Testis (tissue), 3 donors: Measurements from ENCODE around the gene PRUNE2. TPM values are rescaled to one million over a fixed set of nuclear protein-coding genes. Genes with fewer than 3 reads are reported as not detected.

Source experiments
- DNase-seq: peaks from one replicate; pipeline ENCODE4 v3.0.0-alpha.2; 2019
- H3K27ac ChIP-seq, 2 donors: fragments of 200-600 bp; sonication (generic); one replicate each; pipeline ENCODE4 v1.5.1; 2019
- H3K27me3 ChIP-seq: fragments of 200-600 bp; sonication (generic); one replicate; pipeline ENCODE4 v1.5.1; 2019
- H3K36me3 ChIP-seq: fragments of 200-600 bp; sonication (generic); one replicate; pipeline ENCODE4 v1.5.1; 2017; ENCODE audit warnings: low read depth; ENCODE audit errors: missing control alignments
- H3K4me1 ChIP-seq: fragments of 200-600 bp; sonication (generic); one replicate; pipeline ENCODE4 v1.5.1; 2019
- H3K4me3 ChIP-seq, 2 donors: fragments of 200-600 bp; sonication (generic); one replicate each; pipeline ENCODE4 v1.5.1; 2017 to 2019
- H3K9me3 ChIP-seq: fragments of 200-600 bp; sonication (generic); one replicate; pipeline ENCODE4 v1.5.1; 2017
- POLR2A ChIP-seq: fragments of 450-650 bp; IDR thresholded peaks from one replicate; pipeline ENCODE4 v1.6.1; 2017; ENCODE audit warnings: antibody characterized with exemption, mild to moderate bottlenecking, moderate library complexity
- WGBS, 2 donors: methylation state at CpG; one replicate each; pipeline ENCODE4 v1.1.5; 2018; 5-methylcytosine and 5-hydroxymethylcytosine counted together
- intact Hi-C: fragments of 100-400 bp; cut with DNase I; formaldehyde crosslinking; loops from one replicate; pipeline ENCODE4 v1.15.1; 2023; ENCODE audit warnings: low total_unique reads
- polyA plus RNA-seq: library from polyadenylated mRNA; stranded (reverse); fragments of 350-450 nt; fragmentation: Illumina TruSeq; extraction: RNeasy Lipid Tissue Mini Kit (QIAGEN cat#74804); gene quantifications from one replicate; pipeline ENCODE4 v1.2.3, GENCODE V29; 2014; ENCODE audit warnings: low read depth, low replicate concordance; ENCODE audit not compliant: insufficient read depth
- total RNA-seq, 2 donors: library from RNA; depleted of rRNA; stranded (reverse); fragments of >200 nt; gene quantifications; one replicate each; pipeline ENCODE4 v1.2.3, GENCODE V29; 2016
- TF ChIP-seq, protein P1 (sequence below), 3 experiments: fragments of 450-650 bp in 2 of 3; fragments of 200-600 bp in 1 of 3; sonication (generic) in 1 of 3; IDR thresholded peaks; one replicate each; pipeline ENCODE4 v1.5.1; 2016 to 2019; ENCODE audit warnings: antibody characterized with exemption in 3 of 3, mild to moderate bottlenecking in 2 of 3, moderate library complexity in 1 of 3

PRUNE2 gene
- total and polyA plus RNA-seq, 3 donors from 2014 or later: 15.8 to 19.3 (median 17.2) TPM

DNA sequence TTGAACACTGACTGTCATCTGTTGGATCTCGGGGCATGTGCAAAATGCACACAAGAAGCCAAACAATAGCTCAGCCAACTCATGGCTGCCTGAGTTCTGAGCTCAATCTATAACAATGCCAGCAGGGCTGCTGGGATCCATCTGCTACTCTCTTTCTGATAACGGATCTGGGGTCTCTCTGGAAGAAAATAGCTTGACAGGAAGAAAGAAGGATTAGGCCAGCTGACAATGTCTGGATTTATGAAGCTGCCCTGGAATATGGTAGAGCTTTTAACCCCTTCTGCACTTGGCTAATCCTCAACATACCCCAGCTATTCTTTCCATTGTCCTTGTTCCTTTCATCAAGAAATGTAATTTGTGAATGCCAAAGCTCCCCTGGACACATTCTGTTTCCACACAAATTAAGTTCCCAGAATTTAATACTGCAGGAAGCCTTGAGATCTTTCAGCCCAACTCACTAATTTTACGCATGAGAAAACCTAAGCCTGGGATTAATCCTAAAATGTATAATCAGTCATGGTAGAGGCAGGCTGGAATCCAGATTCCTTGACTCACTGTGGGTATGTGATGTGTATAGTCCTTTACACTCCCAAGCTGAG, 204.4 kb downstream of the PRUNE2 start:
- intact Hi-C loops: loop anchor here (10.0 kb wide), 1 partner anchor 257 kb away; no protein-coding TSS in a partner anchor
- Histone ChIP-seq H3K27me3 (no peaks in the 10 kb centered on the region), H3K4me3 (no peak overlapping the region), H3K4me1 (no peaks in the 10 kb centered on the region), H3K9me3 (no peaks in the 10 kb centered on the region), H3K36me3 (no peaks in the 10 kb centered on the region), H3K27ac (no peak overlapping the region)
- 68 to 74% methylated on average over 3 of the region's 3 CpGs for WGBS, 2 donors
- TF ChIP-seq, protein P1, sequence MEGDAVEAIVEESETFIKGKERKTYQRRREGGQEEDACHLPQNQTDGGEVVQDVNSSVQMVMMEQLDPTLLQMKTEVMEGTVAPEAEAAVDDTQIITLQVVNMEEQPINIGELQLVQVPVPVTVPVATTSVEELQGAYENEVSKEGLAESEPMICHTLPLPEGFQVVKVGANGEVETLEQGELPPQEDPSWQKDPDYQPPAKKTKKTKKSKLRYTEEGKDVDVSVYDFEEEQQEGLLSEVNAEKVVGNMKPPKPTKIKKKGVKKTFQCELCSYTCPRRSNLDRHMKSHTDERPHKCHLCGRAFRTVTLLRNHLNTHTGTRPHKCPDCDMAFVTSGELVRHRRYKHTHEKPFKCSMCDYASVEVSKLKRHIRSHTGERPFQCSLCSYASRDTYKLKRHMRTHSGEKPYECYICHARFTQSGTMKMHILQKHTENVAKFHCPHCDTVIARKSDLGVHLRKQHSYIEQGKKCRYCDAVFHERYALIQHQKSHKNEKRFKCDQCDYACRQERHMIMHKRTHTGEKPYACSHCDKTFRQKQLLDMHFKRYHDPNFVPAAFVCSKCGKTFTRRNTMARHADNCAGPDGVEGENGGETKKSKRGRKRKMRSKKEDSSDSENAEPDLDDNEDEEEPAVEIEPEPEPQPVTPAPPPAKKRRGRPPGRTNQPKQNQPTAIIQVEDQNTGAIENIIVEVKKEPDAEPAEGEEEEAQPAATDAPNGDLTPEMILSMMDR (IDR thresholded peaks at IDR 0.05): no peak
- no peak for TF ChIP-seq POLR2A
- no peak for DNase-seq

DNA sequence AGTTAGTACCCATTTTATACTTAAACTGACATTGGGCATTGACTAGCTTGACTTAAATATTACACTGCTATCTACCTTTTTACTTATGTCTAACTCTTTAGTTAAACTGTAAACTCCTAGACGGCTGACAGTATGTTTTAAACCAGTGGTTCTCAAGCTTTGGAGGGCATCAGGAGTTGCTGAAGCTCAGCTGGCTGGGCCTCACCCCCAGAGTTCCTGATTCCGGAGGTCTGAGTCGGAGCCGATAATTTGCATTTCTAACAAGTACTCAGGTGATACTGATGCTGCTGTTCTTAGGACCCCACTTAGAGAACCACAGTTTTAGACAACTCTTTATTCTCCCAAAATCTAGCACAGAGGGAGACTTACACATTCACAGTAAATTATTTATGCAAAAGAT, 205.0 kb downstream of the PRUNE2 start:
- intact Hi-C loops: loop anchor here (10.0 kb wide), 1 partner anchor 256 kb away; no protein-coding TSS in a partner anchor
- no peak for DNase-seq
- no peaks in the 10 kb centered on the region for H3K4me1 ChIP-seq
- H3K9me3 ChIP-seq: no peaks in the 10 kb centered on the region
- no peak overlapping the region for H3K4me3 ChIP-seq
- H3K27me3 ChIP-seq: no peaks in the 10 kb centered on the region
- TF ChIP-seq, protein P1 (IDR thresholded peaks at IDR 0.05): no peak
- TF ChIP-seq POLR2A: no peak
- 84 to 92% methylated on average over 4 of the region's 4 CpGs for WGBS, 2 donors
- H3K27ac ChIP-seq: no peak overlapping the region
- H3K36me3 ChIP-seq: no peaks in the 10 kb centered on the region

DNA sequence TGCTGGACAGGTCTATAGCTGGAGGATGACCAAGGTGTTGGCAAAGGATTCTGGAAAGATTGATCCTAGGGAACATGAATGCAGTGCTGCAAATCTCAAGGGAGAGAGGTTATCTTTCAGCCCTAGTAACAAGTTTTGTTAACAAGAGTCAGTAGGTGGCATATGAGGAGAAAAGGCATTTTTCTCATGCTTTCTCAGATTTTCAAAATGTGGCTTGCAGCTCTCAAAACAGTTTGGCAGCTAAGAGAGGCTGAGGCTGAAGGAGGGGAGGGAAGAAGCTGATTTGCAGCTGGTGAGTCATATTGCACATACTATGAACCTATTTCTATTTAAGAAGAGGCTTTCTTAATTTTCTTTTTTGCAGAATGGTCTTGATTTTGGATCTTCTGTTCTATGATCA, 205.9 kb downstream of the PRUNE2 start:
- intact Hi-C loops: loop anchor here (10.0 kb wide), 1 partner anchor 255 kb away; no protein-coding TSS in a partner anchor
- no peaks in the 10 kb centered on the region for H3K27me3 ChIP-seq
- TF ChIP-seq, protein P1 (IDR thresholded peaks at IDR 0.05): no peak
- TF ChIP-seq POLR2A: no peak
- no peak overlapping the region for H3K4me3 ChIP-seq
- no peaks in the 10 kb centered on the region for H3K9me3 ChIP-seq
- no peak for DNase-seq
- no peaks in the 10 kb centered on the region for H3K4me1 ChIP-seq
- H3K27ac ChIP-seq: no peak overlapping the region
- H3K36me3 ChIP-seq: no peaks in the 10 kb centered on the region

DNA sequence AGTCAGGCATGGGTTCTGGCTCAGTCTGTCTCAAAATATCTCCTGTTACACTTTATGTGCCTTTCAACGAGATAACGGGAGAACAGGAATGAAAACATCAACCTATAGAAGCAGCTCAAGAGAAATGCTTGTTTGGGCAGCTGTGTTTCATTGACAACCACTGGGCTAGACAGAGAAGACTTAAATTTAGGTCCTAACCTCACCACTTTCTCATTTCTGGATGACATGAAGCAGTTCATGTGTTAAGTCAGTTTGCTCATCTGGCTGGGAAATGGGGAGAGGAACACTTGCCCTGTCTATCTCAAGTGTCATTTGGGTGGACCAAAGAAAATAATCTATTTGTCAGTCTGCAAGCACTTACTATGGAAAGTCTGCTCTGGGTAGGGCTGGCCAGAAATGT, 208.4 kb downstream of the PRUNE2 start:
- Histone ChIP-seq H3K9me3 (no peaks in the 10 kb centered on the region), H3K27ac (no peak overlapping the region), H3K27me3 (no peaks in the 10 kb centered on the region), H3K4me3 (no peak overlapping the region), H3K4me1 (no peaks in the 10 kb centered on the region), H3K36me3 (no peaks in the 10 kb centered on the region)
- intact Hi-C loops: no loop called here
- TF ChIP-seq, protein P1 (IDR thresholded peaks at IDR 0.05): no peak
- TF ChIP-seq POLR2A: no peak
- 28 to 42% methylated on average over 2 of the region's 2 CpGs for WGBS, 2 donors
- DNase-seq: no peak

DNA sequence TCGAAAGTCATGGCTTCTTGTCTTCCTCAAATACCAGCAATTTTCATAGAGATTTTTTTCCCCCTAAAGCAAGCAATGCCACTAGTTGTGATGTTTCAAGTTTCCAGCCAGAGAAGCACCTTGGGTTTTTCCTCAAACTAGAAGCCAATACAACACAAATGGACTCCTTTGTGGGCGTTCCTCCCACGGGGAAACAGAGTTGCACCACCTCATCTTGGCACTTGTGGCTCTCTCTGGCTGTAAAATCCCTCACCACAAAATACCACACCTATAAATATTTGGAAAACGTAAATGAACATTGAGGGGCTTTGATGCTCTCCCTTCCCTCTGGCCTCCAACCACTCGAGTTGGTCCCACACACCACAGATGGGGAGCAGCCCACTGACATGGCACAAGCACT, 208.8 kb downstream of the PRUNE2 start:
- DNase-seq: no peak
- Histone ChIP-seq H3K9me3 (no peaks in the 10 kb centered on the region), H3K36me3 (no peaks in the 10 kb centered on the region), H3K4me3 (no peak overlapping the region), H3K27ac (no peak overlapping the region), H3K4me1 (no peaks in the 10 kb centered on the region), H3K27me3 (no peaks in the 10 kb centered on the region)
- WGBS, 2 donors: 68 to 76% methylated on average over 5 of the region's 5 CpGs
- intact Hi-C loops: no loop called here
- TF ChIP-seq, protein P1 (IDR thresholded peaks at IDR 0.05): no peak
- TF ChIP-seq POLR2A: no peak
